Coronary artery (tissue), 2 donors: ENCODE measurements around the gene SLC35F3.

Experiments used
- DNase-seq: peaks from one replicate; pipeline ENCODE4 v3.0.0-alpha.2; 2017; ENCODE audit warnings: low spot score
- H3K27ac ChIP-seq, 2 donors: fragments of 200-600 bp; sonication (generic); one replicate each; pipeline ENCODE4 v1.5.1; 2016 to 2019
- H3K4me3 ChIP-seq: fragments of 200-600 bp; sonication (generic); 2 replicates; pipeline ENCODE4 v1.5.1; 2016; ENCODE audit warnings: mild to moderate bottlenecking, moderate library complexity
- TF ChIP-seq, protein P1 (sequence below): fragments of 200-600 bp; sonication (generic); IDR thresholded peaks from one replicate; pipeline ENCODE4 v1.5.1; 2019; ENCODE audit warnings: antibody characterized with exemption

The SLC35F3 gene

DNA sequence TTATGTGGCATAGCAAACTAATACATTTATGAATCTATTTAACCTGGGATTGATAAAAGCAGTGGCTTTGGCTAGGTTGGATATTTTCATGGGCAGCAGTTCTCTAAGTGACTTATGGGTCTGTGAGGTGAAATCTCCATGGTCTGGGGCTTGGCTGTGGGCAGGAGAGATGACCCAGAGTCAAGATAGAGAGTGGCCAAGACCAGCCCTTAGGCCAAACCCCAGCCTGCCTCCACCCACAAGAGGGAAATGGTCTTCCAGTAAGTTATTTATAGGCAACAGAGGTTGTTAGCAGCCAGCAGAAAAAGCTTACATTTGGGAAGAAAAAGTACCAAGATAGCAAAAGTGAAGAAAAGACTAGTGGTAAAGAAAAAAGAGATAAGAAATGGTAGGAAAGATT lies 61.4 kb downstream of the SLC35F3 start:
- TF ChIP-seq, protein P1, sequence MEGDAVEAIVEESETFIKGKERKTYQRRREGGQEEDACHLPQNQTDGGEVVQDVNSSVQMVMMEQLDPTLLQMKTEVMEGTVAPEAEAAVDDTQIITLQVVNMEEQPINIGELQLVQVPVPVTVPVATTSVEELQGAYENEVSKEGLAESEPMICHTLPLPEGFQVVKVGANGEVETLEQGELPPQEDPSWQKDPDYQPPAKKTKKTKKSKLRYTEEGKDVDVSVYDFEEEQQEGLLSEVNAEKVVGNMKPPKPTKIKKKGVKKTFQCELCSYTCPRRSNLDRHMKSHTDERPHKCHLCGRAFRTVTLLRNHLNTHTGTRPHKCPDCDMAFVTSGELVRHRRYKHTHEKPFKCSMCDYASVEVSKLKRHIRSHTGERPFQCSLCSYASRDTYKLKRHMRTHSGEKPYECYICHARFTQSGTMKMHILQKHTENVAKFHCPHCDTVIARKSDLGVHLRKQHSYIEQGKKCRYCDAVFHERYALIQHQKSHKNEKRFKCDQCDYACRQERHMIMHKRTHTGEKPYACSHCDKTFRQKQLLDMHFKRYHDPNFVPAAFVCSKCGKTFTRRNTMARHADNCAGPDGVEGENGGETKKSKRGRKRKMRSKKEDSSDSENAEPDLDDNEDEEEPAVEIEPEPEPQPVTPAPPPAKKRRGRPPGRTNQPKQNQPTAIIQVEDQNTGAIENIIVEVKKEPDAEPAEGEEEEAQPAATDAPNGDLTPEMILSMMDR, result no peak
- Histone ChIP-seq H3K4me3 (no peak overlapping the region), H3K27ac (no peak overlapping the region)
- no peak for DNase-seq

DNA sequence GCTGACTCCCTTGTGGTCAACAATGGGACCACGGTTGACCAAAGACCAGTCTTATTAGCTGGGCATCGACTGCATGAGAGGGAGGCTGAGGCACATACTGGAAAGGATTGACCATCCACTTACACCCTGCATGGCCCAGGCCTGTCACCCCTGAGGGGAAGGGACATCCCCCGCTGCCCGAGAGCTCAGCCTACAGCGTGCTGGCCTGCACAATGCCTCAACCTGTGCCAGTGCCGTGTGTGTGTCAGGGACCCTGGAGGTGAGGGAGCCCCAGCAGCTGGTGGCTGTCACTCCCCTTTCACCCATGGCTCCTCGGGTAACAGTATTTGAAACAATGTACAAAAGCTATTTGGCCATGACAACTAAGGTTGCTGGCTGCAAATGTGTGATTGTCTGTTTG lies 67.3 kb downstream of the SLC35F3 start:
- Histone ChIP-seq H3K27ac (no peak overlapping the region), H3K4me3 (no peak overlapping the region)
- TF ChIP-seq, protein P1, result no peak
- DNase-seq, result no peak

DNA sequence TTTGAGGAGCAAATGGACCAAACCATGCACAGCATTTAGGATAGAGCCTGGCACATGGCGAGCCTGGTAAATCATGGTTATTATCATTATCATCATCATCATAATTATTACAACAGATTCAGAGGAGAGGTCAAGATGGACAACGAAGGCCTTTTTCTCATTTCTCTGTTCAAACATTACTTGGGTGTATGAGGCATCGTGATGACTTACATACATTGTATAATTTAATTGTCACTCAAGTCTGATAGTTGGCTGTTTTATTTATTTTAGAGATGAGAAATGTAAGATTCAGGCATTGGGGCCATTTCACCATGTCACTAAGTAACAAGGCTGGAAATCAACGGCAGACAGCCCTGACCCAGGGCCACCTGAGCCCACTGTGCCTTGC lies 68.1 kb downstream of the SLC35F3 start:
- Histone ChIP-seq H3K27ac (no peak overlapping the region), H3K4me3 (no peak overlapping the region)
- TF ChIP-seq, protein P1, result no peak
- DNase-seq, result no peak

DNA sequence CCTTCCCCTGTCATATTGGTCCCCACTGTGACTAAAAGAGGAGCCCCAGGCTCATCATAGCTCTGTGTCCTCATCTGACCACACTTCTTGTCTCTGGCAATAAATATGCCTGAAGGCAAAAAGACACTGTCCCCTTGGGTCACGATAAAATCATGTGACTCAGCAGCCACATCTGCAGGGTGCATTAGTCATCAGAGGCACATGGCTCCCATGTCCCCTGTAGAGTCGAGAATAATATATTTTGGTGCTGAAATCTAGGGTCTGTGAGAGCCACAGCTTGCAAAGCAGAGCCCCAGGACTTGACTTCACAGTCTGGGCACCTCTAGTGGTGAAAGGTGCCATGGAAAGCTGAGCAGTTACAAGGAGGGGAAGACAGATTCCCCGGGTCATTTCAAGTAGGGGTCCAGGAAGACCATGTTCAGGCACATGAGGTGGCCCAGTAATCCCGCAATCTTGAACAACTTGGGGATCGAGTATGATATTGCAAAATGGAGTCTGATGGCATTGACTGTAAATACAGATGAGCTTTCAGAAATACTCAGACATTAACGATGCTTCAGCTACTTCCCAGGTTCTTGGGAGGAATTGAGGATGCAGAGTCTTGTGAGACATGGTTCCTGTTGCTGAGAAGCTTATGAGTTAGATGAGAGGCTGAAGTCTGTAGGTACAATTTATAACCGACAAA lies 68.6 kb downstream of the SLC35F3 start:
- no peak for DNase-seq
- H3K27ac ChIP-seq, result no peak overlapping the region
- TF ChIP-seq, protein P1, result no peak
- H3K4me3 ChIP-seq, result no peak overlapping the region

DNA sequence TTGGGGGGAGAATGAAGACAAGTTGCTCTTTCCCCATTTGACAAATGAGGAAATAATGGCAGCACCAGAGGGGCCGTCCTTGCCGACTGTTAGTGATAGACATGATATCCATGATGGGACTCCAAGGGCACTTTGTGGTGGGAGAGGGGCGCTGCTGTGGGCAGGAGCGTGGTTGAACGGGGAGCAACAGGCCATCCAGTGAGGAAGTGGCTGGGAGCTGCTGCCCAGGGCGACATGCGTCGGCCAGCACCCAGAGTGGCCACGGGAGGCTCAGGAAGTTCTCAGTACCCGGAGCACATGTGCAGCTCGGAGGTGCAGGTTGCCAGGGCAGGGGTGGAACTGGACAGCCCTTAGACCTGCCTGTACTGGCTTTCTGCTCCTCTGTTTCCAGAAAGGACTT lies 71.0 kb downstream of the SLC35F3 start:
- H3K27ac ChIP-seq, result no peak overlapping the region
- DNase-seq, result no peak
- no peak overlapping the region for H3K4me3 ChIP-seq
- TF ChIP-seq, protein P1, result no peak

DNA sequence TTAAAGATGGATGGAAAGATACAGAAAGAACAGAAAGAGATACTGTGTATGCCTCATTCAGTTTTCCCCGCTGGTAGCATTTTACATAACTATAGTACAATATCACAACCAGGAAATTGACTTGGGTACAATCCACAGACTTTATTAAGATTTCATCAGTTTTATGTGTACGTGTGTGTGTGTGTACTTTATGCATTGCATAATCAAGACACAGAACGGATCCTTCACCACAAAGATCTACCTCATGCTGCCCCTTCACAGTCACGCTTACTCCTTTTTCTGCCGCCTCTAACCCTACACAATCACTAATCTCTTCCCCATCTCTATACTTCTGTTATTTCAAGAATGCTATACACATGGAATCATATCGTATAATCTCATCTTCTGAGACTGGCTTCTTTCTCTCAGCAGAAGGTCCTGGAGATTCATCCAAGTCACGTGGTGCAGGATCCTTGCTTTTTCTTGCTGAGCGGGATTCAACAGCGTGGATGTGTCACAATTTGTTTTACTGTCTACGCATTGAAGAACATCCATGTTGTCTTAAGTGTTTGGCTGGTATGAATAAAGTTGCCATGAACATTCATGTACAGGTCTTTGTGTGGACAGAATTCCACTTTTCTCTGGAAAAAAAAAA lies 76.7 kb downstream of the SLC35F3 start:
- Histone ChIP-seq H3K4me3 (no peak overlapping the region), H3K27ac (no peak overlapping the region)
- DNase-seq, result no peak
- TF ChIP-seq, protein P1, result no peak
